K562 (cell line): ENCODE data around the gene TBP. TPM values are rescaled to one million over a fixed set of nuclear protein-coding genes. Genes with fewer than 3 reads are reported as not detected.

ENCODE experiments used
- ATAC-seq: fragments of 200-7000 bp; cut with Tn5 transposase; 3 replicates; pipeline ENCODE4 v1.9.1; 2020; ENCODE audit warnings: moderate library complexity
- Bru-seq: library from RNA; stranded (reverse); fragments of 400-500 nt; gene quantifications from one replicate; lab custom pipeline; 2021; lab: Mats Ljungman, UMichigan
- BruChase-seq, 2 experiments: library from RNA; stranded (reverse); fragments of 400-500 nt; gene quantifications; one replicate each; lab custom pipeline; 2021; lab: Mats Ljungman, UMichigan
- BruUV-seq: library from RNA; stranded (reverse); fragments of 400-500 nt; replicated peaks from 2 replicates; lab custom pipeline; 2021; lab: Mats Ljungman, UMichigan
- CTCF ChIA-PET: fragments of 300-600 bp; formaldehyde crosslinking; extraction: SDS; loops from one replicate; lab custom pipeline; 2021; ENCODE audit warnings: low intra/inter-chr PET ratio; lab: Yijun Ruan, JAX
- POLR2A ChIA-PET: fragments of 300-600, 350-650 bp; sonication (Branson Sonifier 250); formaldehyde crosslinking; extraction: SDS; loops from one replicate; lab custom pipeline; 2021; ENCODE audit warnings: antibody characterized with exemption, inconsistent platforms; lab: Yijun Ruan, JAX
- DNase-seq, 4 experiments: peaks; one replicate each; pipeline versions ENCODE4 v3.0.0 to v3.0.0-alpha.2; 2011 to 2018; ENCODE audit warnings: low spot score in 3 of 4, mixed read lengths in 3 of 4; ENCODE audit errors: extremely low read depth in 1 of 4
- FAIRE-seq: peaks from 2 replicates; lab custom pipeline; 2011; peaks lifted over from hg19 to GRCh38; lab: Jason Lieb, UNC
- H2AFZ ChIP-seq: 2 replicates; pipeline ENCODE4 v1.6.0; 2011; ENCODE audit warnings: low read depth, low read length, control low read depth, inconsistent platforms
- H3K27ac ChIP-seq: fragments of 200-600 bp; 3 replicates; pipeline ENCODE4 v1.8.0; 2011; ENCODE audit warnings: low read depth, mild to moderate bottlenecking, control low read depth, inconsistent platforms, low read length, moderate library complexity, mixed read lengths; ENCODE audit errors: extremely low read depth
- H3K27me3 ChIP-seq, 2 experiments: fragments of 300-600 bp in 1 of 2; 2 replicates in 1 of 2; 3 replicates in 1 of 2; pipeline versions ENCODE4 v1.6.0 to v1.8.0; 2011; ENCODE audit warnings: inconsistent platforms in 2 of 2, low read length in 2 of 2, mild to moderate bottlenecking in 1 of 2, mixed read lengths in 1 of 2, moderate library complexity in 1 of 2; ENCODE audit not compliant: control insufficient read depth in 2 of 2, insufficient read depth in 2 of 2
- H3K36me3 ChIP-seq: fragments of 300-600 bp; 3 replicates; pipeline ENCODE4 v1.8.0; 2011; ENCODE audit warnings: mild to moderate bottlenecking, low read length, inconsistent platforms; ENCODE audit not compliant: control insufficient read depth, insufficient read depth
- H3K4me1 ChIP-seq, 2 experiments: fragments of 200-600 bp in 1 of 2; replicated peaks in 1 of 2; 2 replicates in 1 of 2; 3 replicates in 1 of 2; pipeline versions ENCODE4 v1.5.1 to v1.8.0; 2011; ENCODE audit warnings: inconsistent platforms in 2 of 2, low read length in 2 of 2, mild to moderate bottlenecking in 1 of 2, mixed read lengths in 1 of 2, moderate library complexity in 1 of 2; ENCODE audit not compliant: control insufficient read depth in 2 of 2, insufficient read depth in 2 of 2
- H3K4me2 ChIP-seq: 2 replicates; pipeline ENCODE4 v1.6.1; 2011; ENCODE audit warnings: low read length, control low read depth, inconsistent platforms, mixed read lengths; ENCODE audit not compliant: insufficient read depth
- H3K4me3 ChIP-seq: fragments of 200-600 bp; sonication (generic), shearing (Covaris generic); 2 replicates; pipeline ENCODE4 v1.5.1; 2016; ENCODE audit warnings: control low read depth, inconsistent platforms
- H3K79me2 ChIP-seq: fragments of 200-600 bp; 3 replicates; pipeline ENCODE4 v1.8.0; 2011; ENCODE audit warnings: low read length, inconsistent platforms; ENCODE audit not compliant: control insufficient read depth, insufficient read depth
- H3K9ac ChIP-seq, 2 experiments: 2 replicates each; pipeline versions ENCODE4 v1.6.0 to v1.6.1; 2011; ENCODE audit warnings: low read depth in 2 of 2, low read length in 2 of 2, control low read depth in 1 of 2, inconsistent platforms in 1 of 2, mild to moderate bottlenecking in 1 of 2, mixed read lengths in 1 of 2; ENCODE audit not compliant: insufficient read depth in 1 of 2
- H3K9me1 ChIP-seq: one replicate; pipeline ENCODE4 v1.6.0; 2011; ENCODE audit warnings: inconsistent platforms, mild to moderate bottlenecking, low read length, moderate library complexity; ENCODE audit not compliant: control insufficient read depth, insufficient read depth
- H3K9me3 ChIP-seq: replicated peaks from 2 replicates; pipeline ENCODE4 v1.5.1; 2011; ENCODE audit warnings: low read depth, low read length, inconsistent platforms; ENCODE audit not compliant: control insufficient read depth, insufficient read depth
- H4K20me1 ChIP-seq: replicated peaks from 2 replicates; pipeline ENCODE4 v1.6.1; 2011; ENCODE audit warnings: low read length, inconsistent platforms, mixed read lengths; ENCODE audit not compliant: control insufficient read depth, insufficient read depth
- CBX2 ChIP-seq: fragments of 200-600 bp; sonication (generic); IDR thresholded peaks from one replicate; pipeline ENCODE4 v1.6.1; 2012; ENCODE audit warnings: mild to moderate bottlenecking, low read length, inconsistent platforms; ENCODE audit not compliant: insufficient read depth, poor library complexity, severe bottlenecking
- CSDE1 ChIP-seq, 2 experiments: fragments of 450-650 bp; IDR thresholded peaks; 2 replicates each; pipeline ENCODE4 v1.6.1; 2016; ENCODE audit warnings: mild to moderate bottlenecking in 1 of 2
- DNMT1 ChIP-seq: fragments of 450-650 bp; IDR thresholded peaks from 2 replicates; pipeline ENCODE4 v1.6.1; 2016; ENCODE audit warnings: antibody characterized with exemption, mild to moderate bottlenecking
- FOSL1 ChIP-seq: fragments of 200-800 bp; sonication (Bioruptor generic); conservative IDR thresholded peaks from 2 replicates; pipeline ENCODE4 v1.6.1; 2016; ENCODE audit warnings: missing genetic modification characterization, missing compliant biosample characterization
- HMG20A ChIP-seq: fragments of 450-650 bp; formaldehyde crosslinking; conservative IDR thresholded peaks from 2 replicates; pipeline ENCODE4 v1.4.0; 2020; ENCODE audit warnings: mild to moderate bottlenecking, mixed read lengths
- MTA3 ChIP-seq: fragments of 450-650 bp; formaldehyde crosslinking; IDR thresholded peaks from 2 replicates; pipeline ENCODE4 v1.6.1; 2017; ENCODE audit warnings: mild to moderate bottlenecking, borderline replicate concordance
- NELFE ChIP-seq: IDR thresholded peaks from 2 replicates; pipeline ENCODE4 v1.6.1; 2011; ENCODE audit warnings: mild to moderate bottlenecking; ENCODE audit not compliant: insufficient read depth, insufficient read length
- NONO ChIP-seq, 2 experiments: fragments of 200-400 bp in 1 of 2; fragments of 450-650 bp in 1 of 2; formaldehyde crosslinking in 1 of 2; IDR thresholded peaks; 2 replicates each; pipeline ENCODE4 v1.6.1; 2017; ENCODE audit warnings: low read depth in 2 of 2, mild to moderate bottlenecking in 2 of 2, moderate library complexity in 2 of 2, low read length in 1 of 2
- POLR2AphosphoS2 ChIP-seq: IDR thresholded peaks from 2 replicates; pipeline ENCODE4 v1.6.1; 2012; ENCODE audit warnings: low read length, improper control_type of control experiment
- POU5F1 ChIP-seq: fragments of 150-350 bp; IDR thresholded peaks from 2 replicates; pipeline ENCODE4 v1.6.1; 2014; ENCODE audit warnings: borderline replicate concordance, low read length, low read depth, mild to moderate bottlenecking; ENCODE audit not compliant: partially characterized antibody
- ZNF146 ChIP-seq: IDR thresholded peaks from one replicate; pipeline ENCODE4 v1.6.1; 2018; ENCODE audit warnings: missing compliant biosample characterization; ENCODE audit not compliant: unreplicated experiment
- WGBS: fragments of 100-300 bp; shearing (Covaris generic); methylation state at CpG from one replicate; pipeline ENCODE4 v1.1.6; 2016; ENCODE audit warnings: low coverage, mixed read lengths; ENCODE audit not compliant: insufficient coverage; ENCODE audit errors: missing lambda C conversion rate; 5-methylcytosine and 5-hydroxymethylcytosine counted together
- in situ Hi-C: fragments of 300-500 bp; cut with MboI; formaldehyde crosslinking; loops from 4 replicates; pipeline ENCODE4 v1.15.0; 2018; ENCODE audit warnings: inconsistent platforms, mixed read lengths
- intact Hi-C: fragments of 100-400 bp; cut with micrococcal nuclease; formaldehyde crosslinking; loops from 2 replicates; pipeline ENCODE4 v1.14.2; 2022
- long read RNA-seq, 3 experiments: library from polyadenylated mRNA in 2 of 3; library from RNA in 1 of 3; unstranded in 2 of 3; stranded (forward) in 1 of 3; transcript quantifications; one replicate each; pipeline ENCODE4 v2.0.0, GENCODE V29; 2019 to 2022
- polyA minus RNA-seq, 3 experiments: library from RNA; depleted of rRNA, polyadenylated mRNA; stranded (reverse); fragments of >200 nt; gene quantifications; 2 replicates each; pipeline ENCODE4 v1.2.3, GENCODE V29; 2011
- polyA plus RNA-seq, 8 experiments: library from polyadenylated mRNA; depleted of rRNA in 4 of 8; stranded (reverse) in 5 of 8; unstranded in 3 of 8; fragments of >200 nt; fragmentation: Nextera tagmentation in 2 of 8; fragmentation: Illumina TruSeq in 1 of 8; extraction: Ambion mirVana in 2 of 8; extraction: Trizol in 1 of 8; gene quantifications; 2 replicates each; pipeline versions ENCODE4 v1.2.1 to v1.2.3, GENCODE V29; 2011 to 2014; ENCODE audit warnings: inconsistent platforms in 1 of 8, missing spikeins in 1 of 8
- total RNA-seq, 7 experiments: library from RNA; depleted of rRNA in 6 of 7; stranded (reverse); fragments of >200 nt in 6 of 7; fragmentation: Illumina TruSeq in 2 of 7; extraction: Trizol in 2 of 7; gene quantifications; 2 replicates each; pipeline versions ENCODE4 v1.2.1 to v1.2.3, GENCODE V29; 2011 to 2021; ENCODE audit warnings: low replicate concordance in 1 of 7
- TF ChIP-seq, protein P1 (sequence below): sonication (generic); formaldehyde crosslinking; IDR thresholded peaks from 2 replicates; pipeline ENCODE4 v1.8.0; 2022; ENCODE audit warnings: missing genetic modification reagents, mild to moderate bottlenecking, borderline replicate concordance

Gene TBP
- 37.1 and 48.4 TPM in 2 replicates for total RNA-seq (2011; cell fraction: chromatin; rRNA removed; ENCODE audit: low replicate concordance)
- total RNA-seq (2011; cell fraction: nucleolus; rRNA removed) = 19.2 and 21.6 TPM in 2 replicates
- total RNA-seq (2011; cell fraction: nucleoplasm; rRNA removed) = 30.4 and 38.7 TPM in 2 replicates
- total RNA-seq (2014; rRNA removed) (39.5 and 48.8 TPM in 2 replicates), total RNA-seq (2014; rRNA removed; fragmentation: Illumina TruSeq; extraction: Trizol) (28.9 and 29.4 TPM in 2 replicates), total RNA-seq (2015; rRNA removed; fragmentation: Illumina TruSeq; extraction: Trizol) (24.5 and 28.5 TPM in 2 replicates), total RNA-seq (2021) (31.7 and 36.0 TPM in 2 replicates), polyA plus RNA-seq (2011; rRNA removed) (34.9 and 39.0 TPM in 2 replicates), polyA plus RNA-seq (2014; fragmentation: Illumina TruSeq; extraction: Trizol) (52.1 and 56.4 TPM in 2 replicates), polyA plus RNA-seq (2014; fragmentation: Nextera tagmentation; extraction: Ambion mirVana) (10 to 100 TPM; 61.3 to 86.1 TPM), polyA plus RNA-seq (2014; rRNA removed) (40.6 and 47.0 TPM in 2 replicates), polyA minus RNA-seq (2011; rRNA and poly(A)+ RNA removed) (27.2 and 31.3 TPM in 2 replicates), Bru-seq, nascent RNA (percentile 94 among the genes with signal in this experiment), BruChase-seq, experiment 1, labeled RNA remaining after a 2-hour chase (percentile 92 among the genes with signal in this experiment), BruChase-seq, experiment 2, labeled RNA remaining after a 6-hour chase (percentile 91 among the genes with signal in this experiment)
- 26.0 and 77.2 TPM in 2 replicates for polyA plus RNA-seq (2011; cell fraction: cytosol; rRNA removed)
- polyA plus RNA-seq (2011; cell fraction: nucleus; rRNA removed) = 46.7 and 53.4 TPM in 2 replicates
- polyA plus RNA-seq (2012) = 27.0 and 32.7 TPM in 2 replicates
- 13.9 and 17.4 TPM in 2 replicates for polyA minus RNA-seq (2011; cell fraction: cytosol; rRNA and poly(A)+ RNA removed)
- 14.7 and 16.9 TPM in 2 replicates for polyA minus RNA-seq (2011; cell fraction: nucleus; rRNA and poly(A)+ RNA removed)
- long read RNA-seq, experiment 1, transcript TBP-201 (8 exons, 1,861 nt) = minor isoform, 24 of 129 reads
- long read RNA-seq, experiment 1, transcript TBP-202 (8 exons, 1,903 nt) = major isoform, 58 of 129 reads
- long read RNA-seq, experiment 1, partial matches to known transcripts = 37 of 129 reads
- long read RNA-seq, experiment 1, other reads (novel, unspliced or antisense) = 8 of 129 reads
- long read RNA-seq, experiment 2, transcript TBP-202 (8 exons, 1,903 nt) = major isoform, 18 of 36 reads
- long read RNA-seq, experiment 2, partial matches to known transcripts = 14 of 36 reads
- long read RNA-seq, experiment 2, other reads (novel, unspliced or antisense) = 2 of 36 reads
- long read RNA-seq, experiment 3, transcript TBP-202 (8 exons, 1,903 nt) = major isoform, 62 of 95 reads
- long read RNA-seq, experiment 3, transcript TBP-201 (8 exons, 1,861 nt) = minor isoform, 20 of 95 reads
- long read RNA-seq, experiment 3, partial matches to known transcripts = 6 of 95 reads
- long read RNA-seq, experiment 3, other reads (novel, unspliced or antisense) = 5 of 95 reads

DNA sequence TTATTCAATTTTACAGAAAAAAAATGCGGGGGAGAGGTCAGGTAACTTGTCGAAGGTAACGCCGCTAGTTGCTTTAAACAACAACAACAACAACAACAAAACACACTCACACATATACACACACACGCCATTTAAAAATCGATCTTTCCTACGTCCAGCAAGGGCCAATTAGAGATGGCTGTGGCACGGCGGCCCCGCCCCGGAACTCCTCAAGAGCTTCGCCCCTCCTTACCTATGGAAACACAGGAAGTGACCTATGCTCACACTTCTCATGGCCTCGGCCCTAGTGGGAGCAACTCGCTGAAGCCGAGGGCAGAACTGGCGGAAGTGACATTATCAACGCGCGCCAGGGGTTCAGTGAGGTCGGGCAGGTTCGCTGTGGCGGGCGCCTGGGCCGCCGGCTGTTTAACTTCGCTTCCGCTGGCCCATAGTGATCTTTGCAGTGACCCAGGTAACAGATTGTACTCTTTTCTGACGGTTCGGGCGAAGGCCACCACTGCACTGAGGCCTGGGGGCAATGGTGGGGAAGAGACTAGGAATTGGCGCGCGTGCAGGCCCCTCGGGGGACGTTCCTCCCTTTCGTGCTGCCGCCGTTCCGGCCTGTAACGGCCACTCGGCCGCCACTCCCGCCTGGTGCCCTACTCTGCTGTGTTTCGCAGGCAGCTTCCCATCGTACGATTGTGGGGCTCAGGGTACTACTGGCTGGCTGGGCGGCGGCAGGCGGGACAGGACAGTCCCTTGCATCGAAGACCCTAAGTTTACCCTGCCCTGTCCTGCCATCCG lies at the start of gene TBP:
Gene TBP, plus strand, starts transcription at position 357 of the 783 bp plus-strand sequence. CDS start 2,661 bp downstream, outside the sequence.
- H3K4me3 ChIP-seq = peak within 1 kb of the TSS; percentile 69
- peak within 1 kb of the TSS; percentile 100 for H3K4me2 ChIP-seq
- H3K9me3 ChIP-seq = no peaks in the 10 kb centered on the region
- H3K9ac ChIP-seq = peak within 1 kb of the TSS; percentile 94 to 99
- peaks cover 3 to 24% of the 10 kb centered on the region in 2 experiments; a peak in 4 of 5 replicates for H3K4me1 ChIP-seq
- peaks cover 91% of the 10 kb centered on the region for H3K79me2 ChIP-seq
- intact Hi-C loops (loop anchor here (2.0 kb wide), 1 partner anchor 31 kb away; the partner anchor contains the start of gene PDCD2), in situ Hi-C loops (no loop called here)
- ChIA-PET POLR2A (interaction anchor here (0.6 to 2.4 kb wide), 10 partner anchors 9 to 945 kb away, joined by 3 to 8 read pairs (median 4); partner anchors contain the start of gene PDCD2), CTCF (no interaction called here)
- peaks cover 52% of the 10 kb centered on the region for H3K36me3 ChIP-seq
- H2AFZ ChIP-seq = peak within 1 kb of the TSS; percentile 97
- DNase-seq (peak; percentile 92 to 100 (median 95)), ATAC-seq (peak; percentile 93), FAIRE-seq (peak; percentile 96)
- BruUV-seq = TSS peak; percentile 62
- WGBS = under 1% methylated on average over 51 of the region's 51 CpGs
- H3K9me1 ChIP-seq = no peaks in the 10 kb centered on the region
- peaks cover 35% of the 10 kb centered on the region for H4K20me1 ChIP-seq
- H3K27me3 ChIP-seq = no peaks in the 10 kb centered on the region
- peak within 1 kb of the TSS; percentile 90 for H3K27ac ChIP-seq
- TF ChIP-seq ZNF146 = no peak
- no peak for TF ChIP-seq POLR2AphosphoS2
- TF ChIP-seq NONO (IDR thresholded peaks at IDR 0.05; ENCODE audit: low read depth in 2 of 2, low read length in 1 of 2) = no peak
- TF ChIP-seq CSDE1 (IDR thresholded peaks at IDR 0.05) = no peak
- TF ChIP-seq, protein P1, sequence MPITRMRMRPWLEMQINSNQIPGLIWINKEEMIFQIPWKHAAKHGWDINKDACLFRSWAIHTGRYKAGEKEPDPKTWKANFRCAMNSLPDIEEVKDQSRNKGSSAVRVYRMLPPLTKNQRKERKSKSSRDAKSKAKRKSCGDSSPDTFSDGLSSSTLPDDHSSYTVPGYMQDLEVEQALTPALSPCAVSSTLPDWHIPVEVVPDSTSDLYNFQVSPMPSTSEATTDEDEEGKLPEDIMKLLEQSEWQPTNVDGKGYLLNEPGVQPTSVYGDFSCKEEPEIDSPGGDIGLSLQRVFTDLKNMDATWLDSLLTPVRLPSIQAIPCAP = no peak
- no peak for TF ChIP-seq HMG20A (CRISPR knock-in tag)
- TF ChIP-seq MTA3 = peak; percentile 78; the same call in 1 of the 2 replicates
- no peak for TF ChIP-seq CBX2
- no peak for TF ChIP-seq FOSL1 (tag)
- peak; percentile 62 for TF ChIP-seq POU5F1
- TF ChIP-seq DNMT1 = no peak
- TF ChIP-seq NELFE = no peak
